ENCODE results near the gene GRIPAP1. TPM values are rescaled to one million over a fixed set of nuclear protein-coding genes. Genes with fewer than 3 reads are reported as not detected.
A peak's percentile ranks its signal among the peaks of the same experiment; 100 is the strongest.

The GRIPAP1 gene
- polyA plus RNA-seq (2013, experiment 1 of 2; ENCODE audit: insufficient read length): 25.3 TPM
- polyA plus RNA-seq (2013, experiment 2 of 2; ENCODE audit: insufficient read length): 25.6 TPM

GRCh38 chrX:49002091-49002935, at the start of gene GRIPAP1:
TSS of gene GRIPAP1 (minus strand) at chrX:49002264. CDS start at chrX:49002229, 35 bp downstream.
- DNase-seq: peak; percentile 81

DNA sequence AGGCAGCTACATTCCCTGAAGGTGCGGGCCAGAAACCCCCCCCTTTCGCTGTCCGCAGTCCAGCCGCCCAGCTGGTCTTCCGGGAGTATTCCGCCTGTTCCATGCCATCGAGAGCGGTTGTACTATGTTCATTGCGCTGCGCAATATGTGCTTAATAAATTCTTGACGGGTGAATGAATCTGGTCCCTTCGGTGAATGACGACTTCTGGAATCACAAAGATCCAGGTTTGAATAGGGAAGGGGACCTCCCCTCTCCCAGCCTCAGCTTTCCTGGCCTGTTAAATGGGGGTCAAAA, 41.9 kb upstream of the GRIPAP1 start:
- no peak for DNase-seq

- DNase-seq: peak; percentile 99
These were observed 41.3 kb upstream of the GRIPAP1 start, which contains the start of gene TFE3 for GRCh38 chrX:49043220-49043986. TSS of gene TFE3 (minus strand) at chrX:49043357. CDS start at chrX:49043226, 131 bp downstream.

GRCh38 chrX:49042581-49043219, 40.6 kb upstream of the GRIPAP1 start:
- no peak for DNase-seq

GRCh38 chrX:49041744-49042580, 39.9 kb upstream of the GRIPAP1 start:
- peak; percentile 79 for DNase-seq

DNA sequence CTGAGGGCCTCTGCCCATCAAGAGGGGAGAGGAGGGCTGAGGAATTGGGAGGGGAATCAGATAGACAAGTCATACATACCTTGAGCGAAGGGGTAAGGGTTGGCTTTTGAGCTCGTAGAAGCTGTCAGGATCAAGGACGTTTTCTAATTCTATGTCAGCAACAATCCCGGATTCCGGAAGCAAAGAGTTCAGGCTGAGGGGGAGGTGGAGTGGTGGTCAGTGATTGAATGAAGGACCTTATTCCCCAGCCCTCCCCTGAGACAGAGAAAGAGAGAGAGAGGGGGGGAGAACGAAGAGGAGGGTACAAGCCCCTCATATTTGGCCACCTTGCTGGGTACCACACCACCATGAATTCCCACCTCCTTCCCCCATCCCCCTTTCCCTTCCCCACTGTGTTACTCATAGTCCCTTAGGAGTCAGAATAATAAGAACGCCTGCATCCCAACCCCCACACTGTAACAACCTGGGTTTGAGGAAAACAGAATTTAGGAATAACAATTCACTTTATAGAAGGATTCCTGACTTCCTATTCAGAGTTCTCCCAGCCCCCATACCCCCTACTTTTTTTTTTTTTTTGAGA, 38.4 kb upstream of the GRIPAP1 start:
- DNase-seq: peak; percentile 52

GRCh38 chrX:49039598-49040375, 37.7 kb upstream of the GRIPAP1 start:
- DNase-seq: peak; percentile 95

DNA sequence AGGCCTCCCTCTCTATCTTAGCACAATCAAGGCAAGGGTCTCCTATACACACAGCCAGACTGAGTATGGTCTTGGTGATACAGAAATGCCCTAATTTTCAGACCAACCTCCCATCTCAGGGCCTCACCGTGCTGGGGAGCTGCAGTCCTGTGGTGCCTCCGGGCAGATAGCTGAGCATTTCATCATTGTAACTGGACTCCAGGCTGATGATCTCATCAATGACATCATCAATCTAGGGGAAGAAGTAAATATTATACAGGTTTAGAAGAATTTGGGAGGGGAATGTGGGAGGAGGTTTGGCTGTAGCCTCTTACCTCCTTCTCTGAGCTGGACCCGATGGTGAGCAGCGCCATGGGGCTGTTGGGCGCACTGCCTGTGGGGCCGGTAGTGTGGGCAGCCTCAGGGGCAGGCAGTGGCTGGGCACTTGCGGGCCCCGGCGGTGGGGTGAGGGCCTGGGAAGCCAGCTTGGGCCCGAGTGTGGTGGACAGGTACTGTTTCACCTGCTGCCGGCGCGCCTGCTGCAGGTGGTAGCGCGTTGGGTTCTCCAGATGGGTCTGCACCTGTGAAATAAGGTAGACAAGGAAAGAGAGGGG, 35.9 kb upstream of the GRIPAP1 start:
- peak; percentile 38 for DNase-seq

DNA sequence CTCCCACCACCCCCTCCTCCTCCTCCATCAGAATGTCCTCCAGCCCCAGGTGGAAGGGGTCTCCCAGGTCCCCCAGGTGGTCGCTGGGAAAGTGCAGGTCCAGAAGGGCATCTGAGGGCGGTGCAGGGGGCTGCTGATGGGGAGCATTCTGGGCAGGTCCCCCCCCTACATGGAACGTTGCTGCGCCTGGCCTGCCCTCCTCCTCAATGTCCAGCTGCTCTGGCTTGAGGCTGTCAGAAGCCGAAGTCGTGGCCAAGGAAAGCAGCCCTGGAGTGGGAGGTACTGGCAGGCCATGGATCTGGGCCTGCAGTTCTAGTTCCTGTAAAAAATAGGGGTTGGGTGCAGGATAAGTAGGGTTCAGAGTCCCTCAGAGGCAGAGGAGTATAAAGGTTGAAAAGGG, 28.2 kb upstream of the GRIPAP1 start:
- DNase-seq: no peak

DNA sequence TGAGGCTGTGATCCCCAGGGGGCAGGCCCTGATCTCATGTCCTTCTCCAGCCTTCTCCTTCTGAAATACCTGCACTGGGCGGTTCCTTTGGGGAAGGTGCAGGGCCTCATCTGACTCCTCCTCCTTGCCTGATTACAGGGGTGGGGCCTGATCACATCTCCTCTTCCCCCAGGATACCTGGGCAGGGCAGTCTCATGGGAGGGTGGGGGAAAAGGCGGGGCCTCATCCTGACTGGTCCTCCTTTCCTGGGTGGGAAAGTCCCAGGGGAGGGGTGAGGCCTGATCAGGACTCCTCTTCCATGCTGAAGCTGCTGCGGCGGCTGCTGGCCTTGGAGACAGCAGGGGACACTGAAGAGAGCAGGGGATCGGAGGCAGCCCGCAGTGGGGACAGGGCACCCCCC, 27.8 kb upstream of the GRIPAP1 start:
- no peak for DNase-seq

GRCh38 chrX:49019599-49020249, 17.7 kb upstream of the GRIPAP1 start:
- DNase-seq: no peak

DNA sequence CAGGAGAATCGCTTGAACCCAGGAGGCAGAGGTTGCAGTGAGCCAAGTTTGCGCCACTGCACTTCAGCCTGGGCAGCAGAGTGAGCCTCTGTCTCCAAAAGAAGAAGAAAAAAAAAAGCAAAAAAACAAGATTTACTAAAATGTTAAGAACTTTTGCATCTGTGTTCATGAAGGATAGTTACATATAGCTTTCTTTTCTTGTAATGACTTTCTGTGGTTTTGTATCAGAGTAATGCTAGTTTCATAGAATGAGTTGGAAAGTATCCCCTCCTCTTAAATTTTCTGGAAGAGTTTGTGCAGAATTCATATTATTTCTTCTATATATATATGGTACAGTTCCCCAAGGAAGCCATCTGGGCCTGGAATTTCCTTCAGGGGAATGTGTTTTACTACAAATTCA, 17.0 kb upstream of the GRIPAP1 start:
- DNase-seq: no peak

DNA sequence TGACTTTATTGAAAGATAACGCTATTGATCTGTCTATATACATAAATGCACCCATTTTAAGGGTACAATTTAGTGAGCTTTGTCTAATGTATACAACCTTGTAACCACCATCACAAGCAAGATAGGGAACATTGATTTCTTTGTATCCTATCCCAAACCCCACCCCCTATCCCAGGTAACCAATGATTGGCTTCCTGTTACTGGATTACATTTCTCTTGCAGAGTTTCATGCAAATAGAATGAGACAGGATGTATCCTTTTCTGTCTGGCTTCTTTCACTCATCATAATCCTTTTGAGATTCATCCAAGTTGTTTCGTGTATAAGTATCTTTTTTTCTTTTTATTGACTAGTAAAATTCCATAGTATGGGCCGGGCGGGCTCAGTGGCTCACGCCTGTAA, 1.6 kb upstream of the GRIPAP1 start:
- DNase-seq: no peak

GRCh38 chrX:49001521-49002090, 458 bp downstream of the GRIPAP1 start:
- DNase-seq: peak; percentile 28

- DNase-seq: no peak
These were observed 1.4 kb downstream of the GRIPAP1 start for GRCh38 chrX:49000636-49001035.

DNA sequence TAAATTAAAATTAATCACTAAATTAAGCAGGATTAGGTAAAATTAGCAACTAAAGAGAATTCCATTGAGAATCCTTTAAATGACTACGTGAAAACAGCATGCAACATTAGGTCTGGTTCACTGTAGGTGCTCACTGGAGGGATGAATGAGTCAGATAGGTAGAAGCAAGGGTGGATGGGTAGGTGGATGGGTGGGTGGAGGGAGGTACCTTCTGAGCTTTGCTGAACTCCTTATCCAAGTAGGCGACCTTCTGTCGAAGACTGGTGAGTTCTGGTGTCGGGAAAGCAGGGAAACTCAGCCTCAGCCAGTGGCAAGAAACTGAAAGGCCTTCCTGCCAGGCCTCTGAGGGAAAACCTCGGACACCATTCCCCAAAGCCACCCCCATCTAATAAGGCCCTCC, 3.0 kb downstream of the GRIPAP1 start:
- DNase-seq: no peak

DNA sequence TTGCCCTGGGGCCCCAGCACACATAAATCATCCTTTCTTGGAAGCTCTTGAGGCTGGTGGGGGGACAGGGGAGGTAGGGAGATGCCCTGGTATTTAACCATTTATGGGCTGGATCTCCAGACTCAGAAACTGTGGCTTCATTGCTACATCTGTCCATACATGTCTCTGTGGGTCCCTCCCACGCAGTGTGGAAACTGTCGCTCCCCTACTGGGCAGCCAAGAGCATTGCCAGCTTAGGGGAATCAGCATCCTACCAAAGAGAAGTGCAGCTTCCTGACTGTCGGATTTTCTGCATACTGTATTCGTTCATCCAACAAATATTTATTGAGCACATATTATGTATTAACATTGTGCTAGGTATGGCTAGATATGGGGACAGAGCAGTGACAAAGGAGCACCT, 3.7 kb downstream of the GRIPAP1 start:
- DNase-seq: no peak

DNA sequence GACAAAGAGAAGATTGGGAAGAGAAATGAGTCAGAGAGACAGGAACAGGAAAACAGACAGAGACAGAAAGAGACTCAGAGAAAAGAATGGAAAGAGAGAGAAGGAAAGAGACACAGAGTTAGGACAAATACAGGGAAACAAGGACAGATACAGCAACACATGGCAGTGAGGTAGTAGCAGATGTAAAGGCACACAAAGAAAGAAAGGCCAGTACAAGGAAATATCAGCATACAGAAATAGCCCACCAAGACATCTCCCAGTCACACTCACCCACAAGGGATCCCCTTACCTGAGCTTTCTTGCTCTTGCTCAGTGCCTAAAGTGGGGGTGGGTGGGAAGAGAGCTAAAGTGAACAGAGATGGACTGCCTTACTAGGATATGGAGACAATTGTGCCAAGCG, 4.2 kb downstream of the GRIPAP1 start:
- no peak for DNase-seq

- DNase-seq: no peak
These were observed 4.6 kb downstream of the GRIPAP1 start for GRCh38 chrX:48997455-48997854.

GRCh38 chrX:48996969-48997368, 5.1 kb downstream of the GRIPAP1 start:
- DNase-seq: no peak
